ENCODE results near the gene SSTR3.

Gene SSTR3

GRCh38 chr22:37163575-37164504 lies 48.4 kb downstream of the SSTR3 start:
- Histone ChIP-seq H3K4me3 (replicated peaks; ENCODE audit: insufficient read depth, low read length) (no peak overlapping the region), H3K27ac (replicated peaks) (no peak overlapping the region), H3K27me3 (ENCODE audit: insufficient read depth, poor library complexity, severe bottlenecking) (no peaks in the 10 kb centered on the region)
- DNase-seq (ENCODE audit: low read depth in 1 of 2, low spot score in 1 of 2) = no peak
- TF ChIP-seq POLR2AphosphoS5 (IDR thresholded peaks at IDR 0.05; ENCODE audit: low read depth) (no peak), SPI1 (IDR thresholded peaks at IDR 0.05; ENCODE audit: borderline replicate concordance, low read depth) (no peak), REST (IDR thresholded peaks at IDR 0.05; ENCODE audit: insufficient replicate concordance, low read depth) (no peak), GABPA (IDR thresholded peaks at IDR 0.05; ENCODE audit: low read depth) (no peak)

GRCh38 chr22:37163096-37163489 lies 49.2 kb downstream of the SSTR3 start:
- H3K27me3 ChIP-seq (ENCODE audit: insufficient read depth, poor library complexity, severe bottlenecking) = no peaks in the 10 kb centered on the region
- no peak for DNase-seq (ENCODE audit: low read depth in 1 of 2, low spot score in 1 of 2)
- no peak for TF ChIP-seq GABPA (IDR thresholded peaks at IDR 0.05; ENCODE audit: low read depth)
- no peak for TF ChIP-seq REST (IDR thresholded peaks at IDR 0.05; ENCODE audit: insufficient replicate concordance, low read depth)
- no peak for TF ChIP-seq CTCF (IDR thresholded peaks at IDR 0.05; ENCODE audit: insufficient read depth, low read length)
- TF ChIP-seq POLR2AphosphoS5 (IDR thresholded peaks at IDR 0.05; ENCODE audit: low read depth) = no peak
- TF ChIP-seq SPI1 (IDR thresholded peaks at IDR 0.05; ENCODE audit: borderline replicate concordance, low read depth) = no peak
- H3K27ac ChIP-seq (replicated peaks) = no peak overlapping the region
- no peak overlapping the region for H3K4me3 ChIP-seq (replicated peaks; ENCODE audit: insufficient read depth, low read length)

- Histone ChIP-seq H3K27ac (replicated peaks) (no peak overlapping the region), H3K27me3 (ENCODE audit: insufficient read depth, poor library complexity, severe bottlenecking) (no peaks in the 10 kb centered on the region), H3K4me3 (replicated peaks; ENCODE audit: insufficient read depth, low read length) (no peak overlapping the region)
- TF ChIP-seq CTCF (IDR thresholded peaks at IDR 0.05; ENCODE audit: insufficient read depth, low read length) = no peak
- TF ChIP-seq SPI1 (IDR thresholded peaks at IDR 0.05; ENCODE audit: borderline replicate concordance, low read depth) = no peak
- no peak for TF ChIP-seq REST (IDR thresholded peaks at IDR 0.05; ENCODE audit: insufficient replicate concordance, low read depth)
- no peak for TF ChIP-seq GABPA (IDR thresholded peaks at IDR 0.05; ENCODE audit: low read depth)
- TF ChIP-seq POLR2AphosphoS5 (IDR thresholded peaks at IDR 0.05; ENCODE audit: low read depth) = no peak
- DNase-seq (ENCODE audit: low read depth in 1 of 2, low spot score in 1 of 2) = no peak
Measured at GRCh38 chr22:37162221-37163095, 49.8 kb downstream of the SSTR3 start.

Data from HL-60 (cell line).